Inferior parietal cortex (tissue), 1 donor: ENCODE results near the gene FFAR3.

Source experiments
- DNase-seq: peaks from one replicate; pipeline ENCODE4 v3.0.0-alpha.2; 2016; ENCODE audit errors: extremely low spot score

FFAR3 gene

GRCh38 chr19:35357867-35358573, at the start of gene FFAR3:
Gene FFAR3, plus strand, starts transcription at chr19:35358460. Its CDS starts 431 bp downstream, at chr19:35358891.
- no peak for DNase-seq

- no peak for DNase-seq
Measured at GRCh38 chr19:35308910-35309309, 49.4 kb upstream of the FFAR3 start.

- DNase-seq: no peak
Measured at GRCh38 chr19:35309481-35310279, 48.6 kb upstream of the FFAR3 start.

GRCh38 chr19:35310331-35310730, 47.9 kb upstream of the FFAR3 start:
- no peak for DNase-seq

- DNase-seq: no peak
Measured at GRCh38 chr19:35310811-35311465, 47.3 kb upstream of the FFAR3 start.

GRCh38 chr19:35311901-35312665, 46.2 kb upstream of the FFAR3 start:
- no peak for DNase-seq

GRCh38 chr19:35313587-35313986, 44.7 kb upstream of the FFAR3 start:
- no peak for DNase-seq

GRCh38 chr19:35314031-35314430, 44.2 kb upstream of the FFAR3 start:
- no peak for DNase-seq

GRCh38 chr19:35314858-35315470, 43.3 kb upstream of the FFAR3 start:
- no peak for DNase-seq

- DNase-seq: no peak
Measured at GRCh38 chr19:35315883-35316282, 42.4 kb upstream of the FFAR3 start.

- no peak for DNase-seq
Measured at GRCh38 chr19:35316560-35316959, 41.7 kb upstream of the FFAR3 start.

GRCh38 chr19:35317464-35318043, 40.7 kb upstream of the FFAR3 start:
- no peak for DNase-seq

GRCh38 chr19:35318679-35319448, 39.4 kb upstream of the FFAR3 start:
- peak; percentile 54 for DNase-seq

- no peak for DNase-seq
Measured at GRCh38 chr19:35320065-35320713, 38.1 kb upstream of the FFAR3 start.

GRCh38 chr19:35321291-35321690, 37.0 kb upstream of the FFAR3 start:
- no peak for DNase-seq

- DNase-seq: no peak
Measured at GRCh38 chr19:35322014-35322413, 36.2 kb upstream of the FFAR3 start.

GRCh38 chr19:35327642-35328041, 30.6 kb upstream of the FFAR3 start:
- no peak for DNase-seq

- DNase-seq: no peak
Measured at GRCh38 chr19:35328851-35329285, 29.4 kb upstream of the FFAR3 start, which contains the start of gene CD22. Gene CD22, plus strand, starts transcription at chr19:35329187. Its CDS starts 2,854 bp downstream, at chr19:35332041.

GRCh38 chr19:35329323-35329722, 28.9 kb upstream of the FFAR3 start:
- no peak for DNase-seq

- DNase-seq: no peak
Measured at GRCh38 chr19:35330475-35330874, 27.8 kb upstream of the FFAR3 start.
